Mesenteric fat pad (tissue), 1 donor: ENCODE data around the gene ACSL4. TPM values are rescaled to one million over a fixed set of nuclear protein-coding genes. Genes with fewer than 3 reads are reported as not detected.
"Not testable (repeated sequence)": the region's sequence is repeated elsewhere in the genome, so short reads cannot be mapped to it uniquely, and the experiment has no call there.

Source experiments
- DNase-seq: peaks from one replicate; pipeline ENCODE4 v3.0.0-alpha.2; 2020; ENCODE audit warnings: low spot score
- total RNA-seq: library from RNA; stranded (reverse); fragmentation: NEBNext Ultra II Directional; extraction: Animal tissue kit (Norgen Biotek cat#: 25700); gene quantifications from one replicate; pipeline ENCODE4 v1.2.1, GENCODE V29; 2021
- donor health status: DM: yes; HTN: yes; CAD: no.

ACSL4 gene
- total RNA-seq, 1 donor from 2014 or later = 155 TPM

DNA sequence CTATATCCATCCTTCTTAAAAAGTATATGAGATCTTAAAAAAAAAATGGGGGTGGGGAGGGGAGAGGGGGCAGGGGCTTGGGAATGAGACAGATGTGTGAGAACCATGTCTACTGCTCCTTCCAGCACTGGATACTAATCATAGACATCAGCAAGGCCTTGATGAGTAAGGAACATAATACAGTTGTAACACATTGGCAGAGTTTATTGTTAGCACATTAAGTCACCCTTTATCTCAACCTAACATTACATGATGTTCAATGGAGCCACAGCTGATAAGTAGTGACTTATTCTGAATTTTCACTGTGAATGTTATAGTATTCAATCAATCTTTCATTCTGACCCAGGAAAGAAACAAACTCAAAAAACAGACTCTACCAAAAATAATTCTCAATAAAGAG is 60.8 kb downstream of the ACSL4 start:
- no peak for DNase-seq

DNA sequence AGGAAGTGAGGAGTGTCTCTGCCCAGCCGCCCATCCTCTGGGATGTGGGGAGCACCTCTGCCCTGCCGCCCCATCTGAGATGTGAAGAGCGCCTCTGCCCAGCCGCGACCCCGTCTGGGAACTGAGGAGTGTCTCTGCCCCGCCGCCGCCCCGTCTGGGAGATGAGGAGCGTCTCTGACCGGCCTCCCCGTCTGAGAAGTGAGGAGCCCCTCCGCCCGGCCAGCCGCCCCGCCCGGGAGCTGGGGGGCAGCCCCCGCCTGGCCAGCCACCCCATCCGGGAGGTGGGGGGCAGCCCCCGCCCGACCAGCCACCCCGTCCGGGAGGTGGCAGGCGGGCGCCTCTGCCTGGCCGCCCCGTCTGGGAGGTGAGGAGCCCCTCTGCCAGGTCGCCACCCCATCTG is 61.9 kb downstream of the ACSL4 start:
- DNase-seq = not testable (repeated sequence)

DNA sequence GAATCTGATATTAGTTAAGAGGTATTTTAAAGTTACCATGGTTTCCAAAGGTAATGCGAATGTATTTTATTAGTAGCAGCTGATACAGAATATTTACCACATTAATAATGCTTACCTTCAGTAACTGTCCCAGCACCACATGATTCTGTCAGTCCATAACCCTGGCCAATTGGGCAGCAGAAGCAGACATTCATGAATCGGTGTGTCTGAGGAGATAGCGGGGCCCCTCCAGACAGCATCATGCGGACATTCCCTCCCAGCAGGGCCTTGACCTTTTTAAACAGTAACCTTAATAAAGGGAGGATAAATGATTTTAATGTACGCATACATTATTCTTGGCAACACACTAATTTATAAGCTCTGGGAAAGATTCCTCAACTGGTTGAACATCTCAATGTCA is 65.1 kb downstream of the ACSL4 start:
- DNase-seq = no peak

DNA sequence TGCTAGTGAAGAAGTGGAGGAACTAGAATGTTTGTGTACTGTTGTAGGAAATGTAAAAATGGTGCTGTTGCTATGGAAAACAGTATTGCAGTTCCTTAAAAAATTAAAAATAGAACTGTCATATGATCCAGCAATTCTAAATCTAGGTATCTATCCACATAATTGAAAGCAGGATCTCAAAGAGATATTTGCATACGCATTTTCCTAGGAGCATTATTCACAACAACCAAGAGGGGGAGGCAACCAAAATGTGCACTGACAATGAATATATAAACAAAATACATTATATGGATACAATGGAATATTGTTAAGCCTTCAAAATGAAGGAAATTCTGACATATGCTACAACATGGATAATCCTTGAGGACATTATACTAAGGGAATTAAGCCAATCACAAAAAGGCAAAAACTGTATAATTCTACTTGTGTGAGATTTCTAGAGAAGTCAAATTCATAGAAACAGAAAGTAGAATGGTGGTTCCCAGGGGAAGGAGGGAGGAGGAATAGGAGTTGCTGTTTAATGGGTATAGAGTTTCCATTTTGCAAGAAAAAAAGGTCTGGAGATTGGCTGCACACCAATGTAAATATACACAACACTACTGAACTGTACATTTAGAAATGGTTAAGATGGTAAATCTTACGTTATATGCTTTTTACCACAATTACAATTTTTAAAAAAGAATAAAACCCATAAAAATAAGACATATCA is 72.5 kb downstream of the ACSL4 start:
- DNase-seq = no peak

DNA sequence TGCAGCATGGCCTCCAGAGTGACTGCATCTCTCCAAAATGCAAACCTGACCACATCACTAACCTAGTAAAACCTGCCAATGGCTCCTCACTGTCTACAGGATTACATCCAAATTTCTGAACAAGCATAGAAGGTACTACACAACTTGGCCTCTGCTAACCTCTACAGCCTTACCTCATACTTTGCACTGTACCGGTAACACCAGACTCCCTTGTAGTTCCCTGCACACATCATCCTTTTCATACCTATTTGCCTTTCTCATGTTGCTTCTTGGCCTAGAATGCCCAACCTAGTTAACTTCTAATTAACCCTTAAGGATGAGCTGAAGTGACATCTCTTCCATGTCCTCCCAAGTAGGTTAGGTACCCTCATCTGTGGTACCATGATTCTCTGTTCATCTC is 74.7 kb downstream of the ACSL4 start:
- DNase-seq = no peak

DNA sequence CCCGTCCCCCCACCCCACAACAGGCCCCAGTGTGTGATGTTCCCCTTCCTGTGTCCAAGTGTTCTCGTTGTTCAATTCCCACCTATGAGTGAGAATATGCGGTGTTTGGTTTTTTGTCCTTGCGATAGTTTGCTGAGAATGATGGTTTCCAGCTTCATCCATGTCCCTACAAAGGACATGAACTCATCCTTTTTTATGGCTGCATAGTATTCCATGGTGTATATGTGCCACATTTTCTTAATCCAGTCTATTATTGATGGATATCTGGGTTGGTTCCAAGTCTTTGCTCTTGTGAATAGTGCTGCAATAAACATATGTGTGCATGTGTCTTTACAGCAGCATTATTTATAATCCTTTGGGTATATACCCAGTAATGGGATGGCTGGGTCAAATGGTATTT is 75.7 kb downstream of the ACSL4 start:
- not testable (repeated sequence) for DNase-seq

DNA sequence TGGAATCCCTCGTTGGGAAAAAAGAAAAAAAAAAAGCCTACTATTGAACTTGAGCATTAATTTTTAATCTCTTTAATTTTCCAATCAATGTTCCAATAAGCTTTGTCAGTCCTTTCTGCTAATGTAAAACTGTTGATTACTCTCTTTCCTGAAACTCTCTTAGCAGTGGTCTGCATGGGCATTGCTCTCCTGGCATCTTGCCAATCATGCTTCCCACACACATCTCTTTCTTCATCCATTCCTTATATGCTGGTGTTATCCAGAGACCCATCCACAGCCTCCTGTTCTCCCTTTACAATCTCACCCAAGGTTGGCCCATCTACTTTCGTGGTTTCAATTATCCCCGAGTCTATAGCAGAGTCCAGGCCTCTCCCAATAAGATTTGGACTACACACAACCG is 76.3 kb downstream of the ACSL4 start:
- DNase-seq = no peak

DNA sequence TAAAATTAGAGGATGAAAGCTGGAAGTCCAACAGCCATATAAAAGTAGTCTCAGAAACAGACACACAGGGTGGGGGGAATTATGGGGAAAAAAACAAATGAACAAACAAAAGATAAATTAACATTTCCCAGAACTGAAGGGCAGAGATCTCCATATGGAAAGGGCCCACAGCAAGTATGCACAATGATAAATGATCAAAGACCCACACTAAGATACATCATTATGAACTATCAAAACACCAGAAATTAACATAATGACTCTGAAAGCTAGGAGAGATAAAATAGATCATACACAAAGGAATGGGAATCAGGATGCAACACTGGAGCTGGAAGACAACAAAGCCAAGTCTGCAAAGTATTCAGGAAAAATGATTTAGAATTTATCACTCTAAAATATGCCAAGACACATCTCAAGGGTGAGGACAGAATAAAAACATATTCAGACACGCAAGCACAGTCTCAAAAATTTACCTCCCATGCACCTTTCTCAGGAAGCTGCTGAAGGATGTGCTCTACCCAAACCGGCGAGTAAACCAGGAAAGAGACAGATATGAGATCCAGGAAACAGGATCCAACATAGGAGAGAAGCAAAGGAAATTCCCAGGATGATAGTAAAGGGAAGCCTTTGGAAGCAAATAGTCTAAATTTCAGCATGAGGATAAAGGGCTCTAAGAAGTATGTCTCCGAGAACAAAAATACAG is 77.4 kb downstream of the ACSL4 start:
- DNase-seq = no peak

DNA sequence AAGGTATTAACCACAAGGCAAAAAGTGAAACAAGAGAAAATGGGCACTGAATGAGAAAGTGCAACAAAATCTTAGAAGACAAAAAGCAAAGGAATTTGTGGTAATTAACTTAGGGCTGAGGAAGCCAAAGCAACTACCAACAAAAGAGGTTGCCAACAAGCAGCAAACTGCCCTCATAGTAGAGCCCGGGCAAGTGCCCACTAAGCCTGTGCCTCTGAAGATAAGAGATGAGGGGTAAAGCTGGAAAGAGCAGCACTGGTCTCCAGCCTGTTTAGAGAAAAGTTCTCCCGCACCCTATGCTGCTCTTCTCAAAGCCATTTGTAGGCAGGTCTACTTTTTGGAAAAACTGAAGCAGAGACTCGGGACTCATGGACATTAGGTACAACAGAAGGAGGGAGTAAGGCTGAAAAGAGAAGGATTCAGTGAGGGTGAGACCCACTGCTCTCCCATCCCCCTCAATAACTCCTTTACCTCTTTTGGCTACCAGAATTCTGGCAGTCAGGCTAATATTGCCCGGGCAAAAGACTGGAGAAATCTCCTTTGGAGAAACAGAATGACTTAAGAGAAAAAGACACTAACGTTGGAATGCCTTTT is 78.4 kb downstream of the ACSL4 start:
- DNase-seq = no peak

DNA sequence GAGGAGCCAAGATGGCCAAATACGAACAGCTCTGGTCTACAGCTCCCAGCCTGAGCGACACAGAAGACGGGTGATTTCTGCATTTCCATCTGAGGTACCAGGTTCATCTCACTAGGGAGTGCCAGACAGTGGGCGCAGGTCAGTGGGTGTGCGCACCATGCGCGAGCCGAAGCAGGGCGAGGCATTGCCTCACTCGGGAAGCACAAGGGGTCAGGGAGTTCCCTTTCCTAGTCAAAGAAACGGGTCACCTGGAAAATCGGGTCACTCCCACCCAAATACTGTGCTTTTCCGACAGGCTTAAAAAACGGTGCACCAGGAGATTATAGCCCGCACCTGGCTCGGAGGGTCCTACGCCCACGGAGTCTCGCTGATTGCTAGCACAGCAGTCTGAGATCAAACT is 88.4 kb downstream of the ACSL4 start:
- not testable (repeated sequence) for DNase-seq

DNA sequence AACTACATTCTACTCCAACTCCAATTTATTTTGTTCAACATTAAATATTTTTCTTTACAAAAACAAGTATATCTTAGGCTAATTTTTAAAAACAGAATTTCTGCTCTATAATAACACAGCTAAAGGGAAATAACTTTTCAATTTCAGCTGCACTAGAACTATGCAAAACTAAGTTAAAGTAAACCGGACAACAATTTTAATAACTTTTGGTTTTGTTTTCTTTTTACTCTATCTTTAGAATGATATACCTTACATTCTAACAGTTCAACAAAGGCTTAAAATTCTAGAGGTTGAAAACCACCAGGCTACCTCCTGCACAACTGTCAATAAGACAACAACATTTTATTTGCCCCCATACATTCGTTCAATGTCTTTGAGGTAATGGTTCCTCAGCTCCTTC is 89.4 kb downstream of the ACSL4 start:
- DNase-seq = no peak

DNA sequence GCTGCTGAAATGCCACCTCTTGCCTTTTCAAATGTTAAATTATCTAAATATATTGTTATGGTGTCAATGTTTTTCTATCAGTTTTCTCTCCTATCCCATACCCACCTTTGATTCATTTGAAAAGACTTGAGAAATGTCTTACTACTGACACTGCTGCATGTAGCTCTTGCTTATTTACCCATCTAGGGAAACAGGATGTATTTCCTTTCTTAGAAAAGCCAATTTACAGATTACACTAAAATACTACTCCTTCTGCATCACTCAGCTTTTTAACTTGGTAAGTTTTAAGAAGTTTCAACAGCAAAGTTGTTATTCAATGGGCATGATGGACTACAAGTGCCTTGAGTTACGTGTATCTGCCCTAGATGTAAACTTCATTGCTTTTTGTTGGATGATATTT is 94.9 kb downstream of the ACSL4 start:
- no peak for DNase-seq

DNA sequence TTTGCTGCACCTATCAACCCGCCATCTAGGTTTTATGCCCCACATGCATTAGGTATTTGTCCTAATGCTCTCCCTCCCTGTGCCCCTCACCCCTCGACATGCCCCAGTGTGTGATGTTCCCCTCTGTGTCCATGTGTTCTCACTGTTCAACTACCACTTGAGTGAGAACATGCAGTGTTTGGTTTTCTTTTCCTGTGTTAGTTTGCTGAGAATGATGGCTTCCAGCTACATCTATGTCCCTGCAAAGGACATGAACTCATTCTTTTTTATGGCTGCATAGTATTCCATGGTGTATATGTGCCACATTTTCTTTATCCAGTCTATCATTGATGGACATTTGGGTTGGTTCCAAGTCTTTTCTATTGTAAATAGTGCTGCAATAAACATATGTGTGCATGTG is 95.6 kb downstream of the ACSL4 start:
- DNase-seq = not testable (repeated sequence)

DNA sequence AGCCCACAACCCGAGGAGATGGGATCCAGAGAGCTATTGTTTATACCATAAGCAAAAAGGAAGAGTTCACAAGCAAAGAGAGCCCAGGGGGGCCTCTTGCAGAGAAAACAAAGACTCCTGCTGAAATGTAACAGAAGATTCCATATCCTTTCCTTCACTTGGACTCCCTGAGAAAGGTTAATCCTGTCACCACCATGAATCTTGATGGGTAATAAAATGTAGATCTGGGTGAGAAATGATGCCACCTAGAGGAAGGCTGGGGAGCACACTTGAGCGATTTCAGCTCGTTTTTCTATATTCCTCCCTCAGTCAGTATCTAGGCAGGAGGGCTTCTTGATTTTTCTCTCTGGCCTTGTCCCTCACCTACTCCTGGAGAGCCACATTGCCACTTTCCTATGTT is 97.9 kb downstream of the ACSL4 start:
- DNase-seq = no peak

DNA sequence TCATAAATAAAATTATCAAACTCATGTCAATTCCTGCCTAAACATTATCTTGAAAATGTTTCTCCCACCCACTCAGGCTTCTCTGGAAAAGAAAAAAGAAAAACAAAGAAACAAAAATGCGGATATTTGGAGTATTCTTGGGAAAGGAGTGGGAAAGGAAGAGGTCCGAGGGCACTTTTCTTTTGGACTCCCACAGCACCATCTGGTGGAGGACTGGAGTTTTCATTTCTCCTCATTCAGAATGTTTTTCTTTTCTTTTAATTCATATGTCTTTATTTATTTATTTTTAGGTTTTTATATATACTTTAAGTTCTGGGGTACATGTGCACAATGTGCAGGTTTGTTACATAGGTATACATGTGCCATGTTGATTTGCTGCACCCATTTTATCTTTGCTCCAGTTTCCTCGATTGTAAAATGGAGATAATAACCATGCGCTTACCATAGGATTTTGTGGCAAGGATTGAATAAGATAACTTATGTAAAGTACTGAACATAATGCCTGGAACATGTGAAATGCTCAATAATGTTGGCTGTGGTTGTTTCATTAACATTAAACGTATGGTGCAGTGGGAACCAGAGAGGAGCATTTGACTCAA is 100.1 kb downstream of the ACSL4 start:
- no peak for DNase-seq

DNA sequence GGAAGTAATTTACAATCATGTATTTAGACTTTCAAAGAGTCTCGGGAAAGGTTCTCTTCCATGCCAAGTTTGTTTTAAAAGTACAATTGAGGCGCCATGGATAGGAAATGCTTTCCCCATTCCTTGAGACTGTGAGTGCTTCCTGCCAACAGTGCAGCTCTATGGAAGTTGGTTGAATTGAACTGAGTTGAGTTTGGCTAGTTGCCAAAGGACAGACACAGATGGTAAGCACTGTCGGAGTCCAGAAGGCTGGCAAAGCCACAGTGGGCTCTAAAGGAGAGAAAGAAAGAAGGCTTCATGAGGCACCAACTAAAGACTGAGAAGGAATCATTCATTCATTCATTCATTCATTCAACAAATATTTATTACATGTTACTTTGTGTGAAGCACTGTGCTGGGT is 103.7 kb downstream of the ACSL4 start:
- no peak for DNase-seq

DNA sequence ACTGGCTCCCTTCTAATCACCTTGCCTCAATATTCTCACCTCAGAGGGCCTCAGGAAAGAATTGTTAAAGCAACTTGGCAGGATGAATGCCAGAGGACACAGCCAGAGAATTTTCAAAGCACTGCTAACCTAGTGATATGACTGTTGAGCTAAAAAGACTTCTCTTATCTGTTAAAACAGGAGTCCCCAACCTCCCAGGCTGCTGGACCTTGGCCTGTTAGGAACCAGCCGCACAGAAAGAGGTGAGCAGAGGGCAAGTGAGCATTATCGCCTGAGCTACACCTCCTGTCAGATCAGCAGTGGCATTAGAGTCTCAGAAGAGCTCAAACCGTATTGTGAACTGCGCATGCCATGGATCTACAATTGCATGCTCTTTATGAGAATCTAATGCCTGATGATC is 106.4 kb downstream of the ACSL4 start:
- no peak for DNase-seq

DNA sequence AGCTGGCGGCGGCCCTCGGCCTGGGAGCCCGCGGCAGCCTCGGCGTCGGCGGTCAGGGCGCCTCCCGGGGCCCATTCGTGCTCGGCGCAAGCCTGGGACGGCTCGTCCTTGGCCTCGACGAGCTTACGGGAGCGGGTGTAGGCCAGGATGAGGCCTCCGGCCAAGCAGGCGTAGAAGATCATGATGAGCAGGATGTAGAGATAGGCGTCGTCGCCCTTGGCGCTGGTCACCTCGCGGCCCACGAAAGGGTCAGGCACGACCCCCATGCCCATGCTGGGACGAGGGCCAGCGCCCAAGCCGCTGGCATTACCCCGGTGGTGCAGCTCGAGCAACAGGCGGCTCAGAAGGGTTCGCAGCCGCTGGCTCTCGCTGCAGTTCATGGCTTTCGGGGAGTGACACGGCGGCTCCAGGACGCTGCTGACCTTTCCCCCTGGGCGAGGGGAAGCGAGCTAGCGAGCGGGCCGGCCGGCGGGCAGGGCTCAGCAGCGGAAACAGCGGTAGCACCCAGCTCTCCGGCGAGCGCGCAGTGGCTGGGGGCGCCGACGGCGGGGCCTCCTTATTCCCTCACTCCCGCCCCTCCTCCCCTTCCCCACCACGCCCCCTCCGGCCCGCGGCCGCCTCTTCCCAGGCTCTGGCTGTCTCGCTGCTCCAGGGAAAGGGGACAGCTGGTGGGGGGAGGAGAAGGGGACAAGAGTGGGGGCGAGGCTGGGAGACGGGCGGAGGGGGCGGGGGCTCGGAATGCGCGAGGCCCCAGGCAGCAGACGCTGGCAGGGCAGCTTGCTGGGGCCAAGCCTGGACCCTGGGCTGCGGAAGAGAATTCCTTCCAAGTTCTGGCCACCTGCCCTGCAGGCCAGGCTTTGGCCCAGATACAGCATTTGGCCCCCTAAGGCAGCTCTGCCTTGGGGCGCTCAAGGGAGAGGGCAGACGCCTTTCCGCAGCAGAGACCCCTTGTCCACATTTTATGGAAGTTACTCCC is 108.1 kb downstream of the ACSL4 start, which contains the start of gene KCNE5:
Gene KCNE5, minus strand, starts transcription at position 532 of the 976 bp plus-strand sequence. Its CDS starts 152 bp downstream, at position 380.
- DNase-seq = no peak

DNA sequence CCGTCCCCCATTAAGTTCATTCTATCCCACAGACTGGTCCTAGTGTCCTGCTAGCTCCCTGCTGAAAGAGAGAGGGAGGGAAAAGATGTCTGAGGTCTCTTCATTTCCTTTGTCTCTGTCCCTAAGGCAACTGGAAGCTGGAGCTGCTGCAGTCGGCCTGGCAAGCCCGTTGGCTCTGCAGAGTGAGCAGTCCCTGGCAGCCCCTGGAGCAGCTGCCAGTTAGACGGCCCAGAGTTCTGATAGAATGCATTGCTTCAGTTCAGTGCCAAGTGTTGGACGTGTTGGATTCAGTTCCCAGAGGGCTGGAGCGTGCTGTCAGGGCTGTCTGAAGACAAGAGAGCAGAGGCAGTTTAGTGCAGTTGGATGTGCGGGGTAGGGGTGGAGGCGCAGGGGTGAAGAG is 109.1 kb downstream of the ACSL4 start:
- DNase-seq = no peak

DNA sequence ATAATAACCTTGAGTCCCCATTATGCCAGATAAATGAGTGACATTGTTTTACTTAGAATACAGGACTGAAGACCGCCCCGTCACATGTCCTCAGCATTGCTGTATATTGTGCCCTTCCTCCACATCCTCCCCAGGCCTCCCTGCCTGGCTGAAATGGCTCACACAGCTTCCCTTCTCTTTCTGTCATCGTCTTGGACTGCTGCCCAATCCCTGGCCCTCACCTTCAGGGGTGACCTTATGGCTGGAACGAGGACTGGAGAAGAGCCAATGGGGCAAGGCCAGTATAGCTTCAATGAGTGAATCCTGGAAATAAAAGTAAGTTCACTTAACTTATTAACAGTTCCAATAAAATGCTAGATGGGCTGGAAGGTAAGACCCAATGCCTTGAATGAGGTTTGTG is 110.8 kb downstream of the ACSL4 start:
- DNase-seq = no peak

DNA sequence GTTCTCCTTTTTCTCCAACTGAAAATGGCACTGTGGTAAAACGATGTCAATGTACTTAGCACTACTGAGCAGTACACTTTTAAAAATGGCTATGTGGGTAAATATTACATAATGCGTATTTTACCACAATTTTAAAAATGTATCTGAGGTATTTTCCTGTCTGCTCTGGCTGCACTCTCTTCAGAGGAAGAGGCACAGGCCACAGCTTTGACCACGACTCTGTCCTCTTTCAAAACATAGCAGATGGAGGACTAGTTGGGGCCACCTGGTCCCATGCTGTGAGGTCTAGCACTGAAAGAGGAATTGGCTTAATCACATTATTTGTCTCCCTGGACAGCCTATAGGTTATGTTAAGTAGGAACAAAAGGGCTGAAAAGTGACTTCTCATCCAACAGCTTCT is 113.3 kb downstream of the ACSL4 start:
- no peak for DNase-seq
